ENCODE data around the gene B4GALT4. TPM values are rescaled to one million over a fixed set of nuclear protein-coding genes. Genes with fewer than 3 reads are reported as not detected.
A peak's percentile ranks its signal among the peaks of the same experiment; 100 is the strongest.

The B4GALT4 gene
- total and polyA plus RNA-seq, 11 donors, result 8.1 to 15.9 (median 12.1) TPM

GRCh38 chr3:119177321-119177720, 63.4 kb downstream of the B4GALT4 start:
- Histone ChIP-seq H3K9me3 (no peaks in the 10 kb centered on the region), H3K27ac (no peak overlapping the region), H3K36me3 (no peaks in the 10 kb centered on the region), H3K27me3 (peaks cover 0 to 3% (median 0%) of the 10 kb centered on the region in 9 donors), H3K4me1 (no peaks in the 10 kb centered on the region), H3K4me3 (no peak overlapping the region)
- 83 to 87% (median 85%) methylated on average over 4 of the region's 4 CpGs for WGBS, 4 donors
- ATAC-seq, result no peak
- no peak for DNase-seq
- intact Hi-C loops (cut with DNase I), result no loop called here
- TF ChIP-seq POLR2A (IDR thresholded peaks at IDR 0.05) (no peak), CTCF (IDR thresholded peaks at IDR 0.05) (no peak)

GRCh38 chr3:119176778-119177177, 63.9 kb downstream of the B4GALT4 start:
- TF ChIP-seq POLR2A (IDR thresholded peaks at IDR 0.05) (no peak), CTCF (IDR thresholded peaks at IDR 0.05) (no peak)
- DNase-seq, result no peak
- intact Hi-C loops (cut with DNase I), result no loop called here
- Histone ChIP-seq H3K4me3 (no peak overlapping the region), H3K4me1 (no peaks in the 10 kb centered on the region), H3K36me3 (no peaks in the 10 kb centered on the region), H3K27ac (no peak overlapping the region), H3K9me3 (no peaks in the 10 kb centered on the region), H3K27me3 (peaks cover 0 to 3% (median 0%) of the 10 kb centered on the region in 9 donors)
- no peak for ATAC-seq
- WGBS, 4 donors, result 76 to 78% (median 77%) methylated on average over 4 of the region's 4 CpGs

DNA sequence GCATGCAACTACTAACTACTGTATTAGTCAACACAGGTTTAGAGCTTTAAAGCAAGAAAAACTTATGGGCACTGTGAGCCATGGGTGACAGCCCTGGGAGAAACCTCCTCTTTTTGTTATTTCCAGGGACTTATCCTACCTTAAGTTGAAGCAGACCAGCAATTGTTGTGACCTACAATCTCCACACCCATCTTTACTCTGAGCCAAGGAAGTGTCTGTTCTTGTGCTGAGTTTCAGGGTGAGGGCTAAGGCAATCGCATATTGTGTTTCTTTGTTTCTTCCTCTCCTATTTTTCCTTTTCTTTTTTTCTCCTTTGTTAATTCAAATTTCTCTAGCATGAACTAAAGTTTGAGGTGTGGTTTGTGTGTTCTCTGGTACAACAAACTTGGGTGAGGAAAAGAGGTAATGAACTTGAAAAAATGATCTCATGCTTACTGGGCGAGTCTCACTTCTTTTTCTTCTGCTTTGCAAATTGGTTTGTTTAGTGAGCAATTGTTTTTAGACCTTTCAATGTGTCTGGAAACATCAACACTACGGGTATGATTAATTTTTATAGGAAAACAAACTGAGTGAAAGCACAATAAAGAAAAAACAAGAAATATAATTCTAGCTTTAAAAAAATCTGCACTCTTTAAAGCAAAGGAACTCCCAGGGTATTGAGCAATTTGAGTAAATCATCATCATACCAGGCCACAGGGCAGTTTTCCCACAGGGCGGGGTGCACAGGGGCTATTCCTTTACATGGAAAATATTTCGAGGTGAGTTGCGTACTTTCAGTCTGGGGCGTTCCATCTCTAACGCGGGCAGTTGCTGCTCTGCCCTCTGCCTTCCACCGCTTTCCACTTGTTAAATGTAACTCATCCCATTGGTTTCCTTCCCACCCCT, 64.6 kb downstream of the B4GALT4 start:
- TF ChIP-seq CTCF (IDR thresholded peaks at IDR 0.05) (no peak), POLR2A (IDR thresholded peaks at IDR 0.05) (no peak)
- no peak overlapping the region for H3K27ac ChIP-seq
- H3K4me3 ChIP-seq, result no peak overlapping the region
- H3K36me3 ChIP-seq, result no peaks in the 10 kb centered on the region
- H3K4me1 ChIP-seq, result no peaks in the 10 kb centered on the region
- DNase-seq (no peak), ATAC-seq (peak in 1 of 4 donors; percentile 61)
- no peaks in the 10 kb centered on the region for H3K9me3 ChIP-seq
- intact Hi-C loops (cut with DNase I), result no loop called here
- peaks cover 0 to 3% (median 0%) of the 10 kb centered on the region in 9 donors for H3K27me3 ChIP-seq
- WGBS, 4 donors, result 84 to 87% (median 86%) methylated on average over 10 of the region's 10 CpGs

GRCh38 chr3:119173325-119173724, 67.4 kb downstream of the B4GALT4 start, which contains the start of gene UPK1B:
TSS of gene UPK1B (plus strand) at chr3:119173598. CDS start at chr3:119186742, 13,144 bp downstream.
- 30 to 40% (median 34%) methylated on average over 12 to 13 of the region's 13 CpGs for WGBS, 4 donors
- peak within 1 kb of the TSS in 1 of 12 donors; percentile 15 for H3K4me3 ChIP-seq
- peaks cover 0 to 3% (median 0%) of the 10 kb centered on the region in 9 donors for H3K27me3 ChIP-seq
- TF ChIP-seq POLR2A (IDR thresholded peaks at IDR 0.05) (no peak), CTCF (IDR thresholded peaks at IDR 0.05) (no peak)
- ATAC-seq, result no peak
- no peaks in the 10 kb centered on the region for H3K4me1 ChIP-seq
- no peak for DNase-seq
- intact Hi-C loops (cut with DNase I), result no loop called here
- no peak within 1 kb of the TSS for H3K27ac ChIP-seq
- no peaks in the 10 kb centered on the region for H3K9me3 ChIP-seq
- no peaks in the 10 kb centered on the region for H3K36me3 ChIP-seq

All from heart left ventricle (tissue), 16 donors.